KMS-11 (cell line): Measurements from ENCODE around the gene SLC31A1.
"Not testable (repeated sequence)": the region's sequence is repeated elsewhere in the genome, so short reads cannot be mapped to it uniquely, and the experiment has no call there.

Experiments used
- H2AFZ ChIP-seq: fragments of 200-600 bp; sonication (generic); 2 replicates; pipeline ENCODE4 v1.6.1; 2016; ENCODE audit warnings: antibody characterized with exemption, mixed run types, low read depth
- H3K27ac ChIP-seq: fragments of 200-600 bp; sonication (generic); 2 replicates; pipeline ENCODE4 v1.6.1; 2016; ENCODE audit warnings: mild to moderate bottlenecking, mixed run types
- H3K27me3 ChIP-seq: fragments of 200-600 bp; sonication (generic); 2 replicates; pipeline ENCODE4 v1.6.1; 2017; ENCODE audit warnings: mild to moderate bottlenecking, low read depth, mixed run types, moderate library complexity; ENCODE audit not compliant: insufficient read depth
- H3K36me3 ChIP-seq: fragments of 200-600 bp; sonication (generic); 2 replicates; pipeline ENCODE4 v1.6.1; 2017; ENCODE audit warnings: mild to moderate bottlenecking, mixed run types; ENCODE audit not compliant: insufficient read depth
- H3K4me1 ChIP-seq: fragments of 200-600 bp; sonication (generic); 2 replicates; pipeline ENCODE4 v1.6.1; 2016; ENCODE audit warnings: mild to moderate bottlenecking, low read depth, mixed run types; ENCODE audit not compliant: poor library complexity, severe bottlenecking
- H3K4me2 ChIP-seq: fragments of 200-600 bp; sonication (generic); 2 replicates; pipeline ENCODE4 v1.7.0; 2016; ENCODE audit warnings: mild to moderate bottlenecking, mixed run types
- H3K4me3 ChIP-seq: fragments of 200-600 bp; sonication (generic); IDR thresholded peaks from 2 replicates; pipeline ENCODE4 v1.6.1; 2017; ENCODE audit warnings: low read depth, low read length, mixed read lengths; ENCODE audit not compliant: insufficient read depth
- H3K79me2 ChIP-seq: fragments of 200-600 bp; sonication (generic); 2 replicates; pipeline ENCODE4 v1.6.1; 2016; ENCODE audit warnings: low read depth, mixed run types; ENCODE audit not compliant: insufficient read depth
- H3K9ac ChIP-seq: fragments of 200-600 bp; sonication (generic); 2 replicates; pipeline ENCODE4 v1.6.1; 2016; ENCODE audit warnings: mild to moderate bottlenecking, mixed run types
- H4K20me1 ChIP-seq: fragments of 200-600 bp; sonication (generic); 2 replicates; pipeline ENCODE4 v1.6.1; 2016; ENCODE audit warnings: mild to moderate bottlenecking, mixed run types; ENCODE audit not compliant: insufficient read depth
- TF ChIP-seq, protein P1 (sequence below): fragments of 200-600 bp; sonication (generic); conservative IDR thresholded peaks from 2 replicates; pipeline ENCODE4 v1.6.1; 2017; ENCODE audit warnings: low read depth, mild to moderate bottlenecking, antibody characterized with exemption, low read length, moderate library complexity, mixed read lengths

SLC31A1 gene

DNA sequence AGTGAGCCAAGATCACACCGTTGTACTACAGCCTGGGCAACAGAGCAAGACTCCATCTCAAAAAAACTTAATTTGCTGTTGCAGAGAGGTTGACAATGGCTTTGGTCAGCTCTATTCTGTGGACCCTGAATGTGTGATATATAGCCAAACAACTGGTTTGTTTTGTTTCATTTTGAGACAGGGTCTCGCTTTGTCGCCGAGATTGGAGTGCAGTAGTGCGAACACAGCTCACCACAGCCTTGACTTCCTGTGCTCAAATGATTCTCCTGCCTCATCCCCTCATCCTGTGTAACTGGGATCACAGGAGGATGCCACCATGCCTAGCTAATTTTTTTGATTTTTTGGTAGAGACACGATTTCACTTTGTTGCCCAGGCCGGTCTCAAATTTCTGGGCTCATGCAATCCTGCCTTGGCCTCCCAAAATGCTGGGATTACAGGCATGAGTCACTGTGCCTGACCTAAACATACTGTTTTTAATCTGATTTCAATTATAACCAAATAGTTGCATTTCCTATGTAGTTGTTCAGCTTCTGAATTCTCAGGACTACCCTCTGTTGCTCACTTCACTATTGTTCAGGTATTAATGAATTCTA lies 72.0 kb downstream of the SLC31A1 start:
- H3K36me3 ChIP-seq = peaks cover 20% of the 10 kb centered on the region
- H4K20me1 ChIP-seq = no peaks in the 10 kb centered on the region
- H3K79me2 ChIP-seq = no peaks in the 10 kb centered on the region
- H3K27me3 ChIP-seq = no peaks in the 10 kb centered on the region
- H3K4me3 ChIP-seq = no peak overlapping the region
- H3K4me1 ChIP-seq = no peaks in the 10 kb centered on the region
- H3K9ac ChIP-seq = no peak overlapping the region
- TF ChIP-seq, protein P1, sequence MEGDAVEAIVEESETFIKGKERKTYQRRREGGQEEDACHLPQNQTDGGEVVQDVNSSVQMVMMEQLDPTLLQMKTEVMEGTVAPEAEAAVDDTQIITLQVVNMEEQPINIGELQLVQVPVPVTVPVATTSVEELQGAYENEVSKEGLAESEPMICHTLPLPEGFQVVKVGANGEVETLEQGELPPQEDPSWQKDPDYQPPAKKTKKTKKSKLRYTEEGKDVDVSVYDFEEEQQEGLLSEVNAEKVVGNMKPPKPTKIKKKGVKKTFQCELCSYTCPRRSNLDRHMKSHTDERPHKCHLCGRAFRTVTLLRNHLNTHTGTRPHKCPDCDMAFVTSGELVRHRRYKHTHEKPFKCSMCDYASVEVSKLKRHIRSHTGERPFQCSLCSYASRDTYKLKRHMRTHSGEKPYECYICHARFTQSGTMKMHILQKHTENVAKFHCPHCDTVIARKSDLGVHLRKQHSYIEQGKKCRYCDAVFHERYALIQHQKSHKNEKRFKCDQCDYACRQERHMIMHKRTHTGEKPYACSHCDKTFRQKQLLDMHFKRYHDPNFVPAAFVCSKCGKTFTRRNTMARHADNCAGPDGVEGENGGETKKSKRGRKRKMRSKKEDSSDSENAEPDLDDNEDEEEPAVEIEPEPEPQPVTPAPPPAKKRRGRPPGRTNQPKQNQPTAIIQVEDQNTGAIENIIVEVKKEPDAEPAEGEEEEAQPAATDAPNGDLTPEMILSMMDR = no peak
- H2AFZ ChIP-seq = no peak overlapping the region
- no peak overlapping the region for H3K27ac ChIP-seq
- no peak overlapping the region for H3K4me2 ChIP-seq

DNA sequence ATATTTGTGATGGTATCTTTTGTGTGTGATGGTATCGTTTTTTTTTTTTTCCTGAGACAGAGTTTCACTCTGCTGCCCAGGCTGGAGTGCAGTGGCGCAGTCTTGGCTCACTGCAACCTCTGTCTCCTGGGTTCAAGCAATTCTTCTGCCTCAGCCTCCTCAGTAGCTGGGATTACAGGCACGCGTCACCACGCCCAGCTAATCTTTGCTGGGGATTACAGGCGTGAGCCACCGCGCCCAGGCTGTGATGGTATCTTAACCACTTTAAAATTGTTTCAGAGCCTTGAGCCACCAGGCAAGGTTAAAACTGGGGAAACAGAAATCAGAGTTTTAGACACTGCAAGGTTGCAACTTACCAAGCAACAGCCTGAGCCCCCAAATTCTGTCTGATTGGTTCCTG lies 74.9 kb downstream of the SLC31A1 start:
- not testable (repeated sequence) for H3K27ac ChIP-seq, H3K4me2 ChIP-seq, H3K36me3 ChIP-seq, H3K79me2 ChIP-seq, H3K9ac ChIP-seq, H3K27me3 ChIP-seq, H3K4me3 ChIP-seq, H2AFZ ChIP-seq, H3K4me1 ChIP-seq, H4K20me1 ChIP-seq

DNA sequence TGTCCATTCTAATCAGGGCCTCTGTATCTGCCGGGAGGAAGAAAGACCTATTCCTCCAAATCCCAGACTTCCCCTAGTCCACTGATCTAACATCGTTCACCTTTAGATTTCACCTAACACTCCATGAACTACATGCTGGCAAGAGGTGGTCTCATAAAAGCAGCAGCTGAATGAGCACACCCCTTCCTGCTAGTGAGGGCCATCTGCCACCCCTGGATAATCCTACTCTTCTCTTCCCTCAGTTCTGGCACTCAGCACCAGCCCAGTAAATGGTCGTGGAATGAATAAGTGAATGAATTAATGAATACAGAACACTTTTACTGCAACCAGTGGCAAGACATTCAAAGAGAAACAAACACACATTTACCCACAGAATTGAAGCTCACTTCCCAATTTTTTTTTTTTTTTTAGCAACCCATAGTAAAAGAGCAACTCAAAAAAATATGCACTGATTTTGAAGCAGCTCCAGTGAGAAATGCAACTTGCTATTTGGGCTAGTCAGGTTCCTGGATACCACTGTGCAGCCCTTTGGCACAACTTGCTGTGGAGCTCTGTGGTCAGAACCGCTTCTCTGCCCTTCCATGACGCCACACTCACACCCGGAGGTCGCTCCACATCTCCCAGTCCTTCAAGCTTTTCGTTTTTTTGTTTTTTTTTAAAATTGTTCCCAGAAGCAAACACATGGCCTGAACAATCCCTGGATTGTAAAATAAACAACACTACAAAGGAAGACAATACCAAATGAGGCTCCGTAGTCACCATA lies 75.6 kb downstream of the SLC31A1 start:
- H3K36me3 ChIP-seq = no peaks in the 10 kb centered on the region
- H3K4me3 ChIP-seq = no peak overlapping the region
- H2AFZ ChIP-seq = no peak overlapping the region
- no peak overlapping the region for H3K9ac ChIP-seq
- H3K4me1 ChIP-seq = no peaks in the 10 kb centered on the region
- no peak overlapping the region for H3K4me2 ChIP-seq
- no peaks in the 10 kb centered on the region for H3K79me2 ChIP-seq
- H3K27me3 ChIP-seq = no peaks in the 10 kb centered on the region
- no peaks in the 10 kb centered on the region for H4K20me1 ChIP-seq
- TF ChIP-seq, protein P1 = no peak
- no peak overlapping the region for H3K27ac ChIP-seq

DNA sequence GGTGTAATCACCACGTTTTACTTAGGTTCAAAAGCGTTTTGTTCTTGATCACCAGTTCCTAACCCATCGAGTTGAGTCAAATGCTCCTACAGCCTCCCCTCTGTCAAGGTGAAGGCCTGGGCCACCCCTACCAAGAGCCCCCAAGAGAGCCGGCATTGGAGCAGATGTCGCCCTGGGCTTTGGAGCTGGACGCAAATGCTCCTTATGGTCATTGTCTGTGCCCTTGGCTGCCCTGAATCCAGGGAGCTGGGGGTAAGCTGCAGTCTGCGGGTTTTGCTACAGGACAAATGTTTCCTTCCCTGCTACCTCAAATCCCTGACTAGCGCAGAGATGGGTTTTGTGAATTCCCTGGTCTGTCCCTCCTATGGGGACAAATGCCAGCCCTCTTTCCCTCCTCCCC lies 77.0 kb downstream of the SLC31A1 start:
- Histone ChIP-seq H3K27ac (no peak overlapping the region), H3K4me1 (no peaks in the 10 kb centered on the region), H3K9ac (no peak overlapping the region), H3K79me2 (no peaks in the 10 kb centered on the region), H3K36me3 (no peaks in the 10 kb centered on the region), H2AFZ (no peak overlapping the region), H3K27me3 (no peaks in the 10 kb centered on the region), H3K4me2 (no peak overlapping the region), H4K20me1 (no peaks in the 10 kb centered on the region), H3K4me3 (no peak overlapping the region)
- TF ChIP-seq, protein P1 = no peak
